ENCODE data around the gene RETREG3. TPM values are rescaled to one million over a fixed set of nuclear protein-coding genes. Genes with fewer than 3 reads are reported as not detected.
"Not testable (repeated sequence)": the region's sequence is repeated elsewhere in the genome, so short reads cannot be mapped to it uniquely, and the experiment has no call there.

RETREG3 gene
- total RNA-seq, 1 experiment from 2014 or later, result 59.0 TPM

DNA sequence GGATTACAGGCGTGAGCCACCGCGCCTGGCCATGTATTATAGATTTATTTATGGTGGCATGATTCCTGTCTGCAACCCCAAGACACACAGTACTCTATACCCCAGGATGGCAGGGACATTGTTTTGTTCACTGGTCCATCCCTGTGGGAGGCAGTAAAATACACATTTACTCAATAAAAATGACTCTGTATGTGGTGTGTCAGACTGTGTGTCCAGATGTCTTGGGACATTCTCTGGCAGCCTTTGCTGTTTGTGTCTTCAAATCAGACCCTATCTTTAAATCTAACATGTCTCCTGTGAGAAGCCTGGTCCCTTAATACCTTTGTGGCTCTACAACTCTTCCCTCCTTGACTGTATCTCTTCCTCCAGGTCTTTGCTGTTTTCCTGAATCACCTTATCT is 48.9 kb downstream of the RETREG3 start:
- H3K4me3 Mint-ChIP-seq (ENCODE audit: unreplicated experiment), result no peak overlapping the region
- H3K27me3 ChIP-seq (replicated peaks; ENCODE audit: control insufficient read depth, insufficient read depth, low read length), result no peaks in the 10 kb centered on the region
- H3K4me1 Mint-ChIP-seq (ENCODE audit: low read depth, unreplicated experiment), result peaks cover 13% of the 10 kb centered on the region
- no peaks in the 10 kb centered on the region for H3K9me3 Mint-ChIP-seq (ENCODE audit: unreplicated experiment)
- no peak for DNase-seq
- no peak overlapping the region for H3K4me3 ChIP-seq (ENCODE audit: low read depth, low read length)
- intact Hi-C loops (cut with micrococcal nuclease; ENCODE audit: unreplicated experiment), result no loop called here
- no peaks in the 10 kb centered on the region for H3K27me3 Mint-ChIP-seq (ENCODE audit: insufficient read depth, unreplicated experiment)
- POLR2A ChIA-PET, result no interaction called here
- peaks cover 45% of the 10 kb centered on the region for H3K36me3 Mint-ChIP-seq (ENCODE audit: insufficient read depth, unreplicated experiment)
- H3K4me1 ChIP-seq, result peaks cover 9% of the 10 kb centered on the region
- CTCF ChIA-PET, result no interaction called here
- H3K9me3 ChIP-seq, result no peaks in the 10 kb centered on the region
- TF ChIP-seq, protein P1, sequence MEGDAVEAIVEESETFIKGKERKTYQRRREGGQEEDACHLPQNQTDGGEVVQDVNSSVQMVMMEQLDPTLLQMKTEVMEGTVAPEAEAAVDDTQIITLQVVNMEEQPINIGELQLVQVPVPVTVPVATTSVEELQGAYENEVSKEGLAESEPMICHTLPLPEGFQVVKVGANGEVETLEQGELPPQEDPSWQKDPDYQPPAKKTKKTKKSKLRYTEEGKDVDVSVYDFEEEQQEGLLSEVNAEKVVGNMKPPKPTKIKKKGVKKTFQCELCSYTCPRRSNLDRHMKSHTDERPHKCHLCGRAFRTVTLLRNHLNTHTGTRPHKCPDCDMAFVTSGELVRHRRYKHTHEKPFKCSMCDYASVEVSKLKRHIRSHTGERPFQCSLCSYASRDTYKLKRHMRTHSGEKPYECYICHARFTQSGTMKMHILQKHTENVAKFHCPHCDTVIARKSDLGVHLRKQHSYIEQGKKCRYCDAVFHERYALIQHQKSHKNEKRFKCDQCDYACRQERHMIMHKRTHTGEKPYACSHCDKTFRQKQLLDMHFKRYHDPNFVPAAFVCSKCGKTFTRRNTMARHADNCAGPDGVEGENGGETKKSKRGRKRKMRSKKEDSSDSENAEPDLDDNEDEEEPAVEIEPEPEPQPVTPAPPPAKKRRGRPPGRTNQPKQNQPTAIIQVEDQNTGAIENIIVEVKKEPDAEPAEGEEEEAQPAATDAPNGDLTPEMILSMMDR (IDR thresholded peaks at IDR 0.05; ENCODE audit: insufficient read depth in 1 of 2, low read depth in 1 of 2, low read length in 1 of 2, severe bottlenecking in 1 of 2, unreplicated experiment in 1 of 2), result no peak
- BruUV-seq (replicated peaks), result no TSS peak
- peaks cover 4% of the 10 kb centered on the region; the same call in 1 of the 2 replicates for H3K36me3 ChIP-seq (ENCODE audit: control insufficient read depth, insufficient read depth, low read length)
- no peak overlapping the region for H3K27ac Mint-ChIP-seq (ENCODE audit: unreplicated experiment)

DNA sequence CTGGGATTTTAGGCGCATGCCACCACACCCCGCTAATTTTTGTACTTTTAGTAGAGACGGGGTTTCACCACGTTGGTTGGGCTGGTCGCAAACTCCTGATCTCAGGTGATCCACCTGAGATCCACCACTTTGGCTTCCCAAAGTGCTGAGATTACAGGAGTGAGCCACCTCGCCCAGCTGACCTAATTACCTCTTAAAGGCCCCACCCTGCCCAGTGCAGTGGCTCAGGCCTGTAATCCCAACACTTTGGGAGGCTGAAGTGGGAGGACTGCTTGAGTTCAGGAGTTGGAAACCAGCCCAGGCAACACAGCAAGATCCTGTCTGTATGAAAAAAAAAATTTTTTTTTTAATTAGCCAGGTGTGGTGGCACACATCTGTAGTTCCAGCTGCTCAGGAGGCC is 50.1 kb downstream of the RETREG3 start:
- no TSS peak for BruUV-seq (replicated peaks)
- H3K9me3 ChIP-seq, result no peaks in the 10 kb centered on the region
- H3K4me1 ChIP-seq, result peaks cover 9% of the 10 kb centered on the region
- intact Hi-C loops (cut with micrococcal nuclease; ENCODE audit: unreplicated experiment), result no loop called here
- H3K4me3 Mint-ChIP-seq (ENCODE audit: unreplicated experiment), result no peak overlapping the region
- CTCF ChIA-PET, result no interaction called here
- POLR2A ChIA-PET, result no interaction called here
- peaks cover 13% of the 10 kb centered on the region for H3K4me1 Mint-ChIP-seq (ENCODE audit: low read depth, unreplicated experiment)
- no peak overlapping the region for H3K4me3 ChIP-seq (ENCODE audit: low read depth, low read length)
- TF ChIP-seq, protein P1 (IDR thresholded peaks at IDR 0.05; ENCODE audit: insufficient read depth in 1 of 2, low read depth in 1 of 2, low read length in 1 of 2, severe bottlenecking in 1 of 2, unreplicated experiment in 1 of 2), result no peak
- H3K27me3 ChIP-seq (replicated peaks; ENCODE audit: control insufficient read depth, insufficient read depth, low read length), result no peaks in the 10 kb centered on the region
- no peak overlapping the region for H3K27ac Mint-ChIP-seq (ENCODE audit: unreplicated experiment)
- H3K27me3 Mint-ChIP-seq (ENCODE audit: insufficient read depth, unreplicated experiment), result no peaks in the 10 kb centered on the region
- no peak for DNase-seq
- H3K36me3 ChIP-seq (ENCODE audit: control insufficient read depth, insufficient read depth, low read length), result no peaks in the 10 kb centered on the region
- H3K36me3 Mint-ChIP-seq (ENCODE audit: insufficient read depth, unreplicated experiment), result peaks cover 43% of the 10 kb centered on the region
- H3K9me3 Mint-ChIP-seq (ENCODE audit: unreplicated experiment), result no peaks in the 10 kb centered on the region

DNA sequence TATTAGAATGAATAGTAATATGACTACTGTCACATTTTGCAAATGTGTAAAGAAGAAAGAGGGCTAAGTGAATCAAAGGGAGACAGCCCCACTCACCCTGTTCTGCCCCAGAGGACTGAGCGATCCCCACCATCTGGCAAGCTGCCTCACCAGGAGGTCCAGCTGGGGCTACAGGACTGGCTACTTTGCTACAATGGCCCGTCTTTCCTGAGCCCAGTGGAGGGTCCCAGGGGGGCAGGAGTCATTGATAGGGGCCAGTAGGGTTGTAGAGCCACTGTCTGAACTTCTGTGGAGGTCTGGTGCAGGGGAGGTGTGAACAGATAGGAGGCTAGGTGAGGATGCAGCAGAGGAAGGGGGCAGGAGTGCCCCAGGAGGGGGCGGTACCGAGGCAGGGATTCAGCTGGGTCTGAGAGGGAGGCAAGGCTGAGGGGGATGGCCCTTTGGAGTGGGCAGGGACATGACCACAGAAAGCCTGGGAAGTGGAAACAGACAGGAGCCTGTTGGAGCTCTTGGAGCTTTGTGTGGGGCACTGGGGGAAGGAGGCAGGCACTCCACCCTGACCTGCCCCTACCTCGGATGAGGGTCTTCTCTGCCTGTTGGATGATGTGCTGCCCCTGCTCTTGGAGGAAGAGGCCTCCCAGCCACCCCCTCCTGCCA is 53.1 kb downstream of the RETREG3 start:
- Mint-ChIP-seq H3K4me3 (ENCODE audit: unreplicated experiment) (peak overlapping the region; percentile 23), H3K36me3 (ENCODE audit: insufficient read depth, unreplicated experiment) (peaks cover 28% of the 10 kb centered on the region), H3K4me1 (ENCODE audit: low read depth, unreplicated experiment) (peaks cover 12% of the 10 kb centered on the region)
- H3K9me3 Mint-ChIP-seq (ENCODE audit: unreplicated experiment); H3K27me3 ChIP-seq (replicated peaks; ENCODE audit: control insufficient read depth, insufficient read depth, low read length); H3K4me1 ChIP-seq; H3K27ac Mint-ChIP-seq (ENCODE audit: unreplicated experiment); BruUV-seq (replicated peaks); CTCF ChIA-PET; POLR2A ChIA-PET; H3K36me3 ChIP-seq (ENCODE audit: control insufficient read depth, insufficient read depth, low read length); intact Hi-C loops (cut with micrococcal nuclease; ENCODE audit: unreplicated experiment); H3K9me3 ChIP-seq; H3K27me3 Mint-ChIP-seq (ENCODE audit: insufficient read depth, unreplicated experiment); H3K4me3 ChIP-seq (ENCODE audit: low read depth, low read length): not testable (repeated sequence)
- DNase-seq, result peak in 1 of 2 experiments; percentile 46

All from Caco-2 (cell line).